ENCODE results near the gene DNM1. TPM values are rescaled to one million over a fixed set of nuclear protein-coding genes. Genes with fewer than 3 reads are reported as not detected.

DNM1 gene
- under 1 TPM; 0.30 to 0.40 TPM for total RNA-seq

GRCh38 chr9:128203024-128203706, at the start of gene DNM1:
TSS of gene DNM1 (plus strand) at chr9:128203379. CDS start at chr9:128203471, 92 bp downstream.
- H3K4me3 Mint-ChIP-seq, result peak within 1 kb of the TSS; percentile 46
- peaks cover 12% of the 10 kb centered on the region for H3K4me1 Mint-ChIP-seq
- peak within 1 kb of the TSS; percentile 37 for H3K27ac Mint-ChIP-seq
- no peaks in the 10 kb centered on the region for H3K9me3 Mint-ChIP-seq
- peaks cover 30% of the 10 kb centered on the region for H3K27me3 Mint-ChIP-seq
- H3K36me3 Mint-ChIP-seq (ENCODE audit: low read depth), result no peaks in the 10 kb centered on the region
- ChIA-PET POLR2A (no interaction called here), CTCF (no interaction called here)
- DNase-seq, result peak; percentile 77

- POLR2A ChIA-PET, result no interaction called here
- Mint-ChIP-seq H3K4me1 (peaks cover 2% of the 10 kb centered on the region), H3K27ac (no peak overlapping the region), H3K9me3 (no peaks in the 10 kb centered on the region), H3K27me3 (no peaks in the 10 kb centered on the region), H3K4me3 (no peak overlapping the region), H3K36me3 (ENCODE audit: low read depth) (no peaks in the 10 kb centered on the region)
- DNase-seq, result no peak
- CTCF ChIA-PET, result no interaction called here
Observed at GRCh38 chr9:128153947-128154695, 49.1 kb upstream of the DNM1 start.

GRCh38 chr9:128155736-128156500, 47.3 kb upstream of the DNM1 start:
- CTCF ChIA-PET, result interaction anchor here (1.5 kb wide), 1 partner anchor 206 kb away, joined by 3 read pairs; no protein-coding TSS in a partner anchor

GRCh38 chr9:128159522-128159783, 43.7 kb upstream of the DNM1 start:
- ChIA-PET POLR2A (interaction anchor here (0.8 to 3.7 kb wide), 8 partner anchors 13 to 212 kb away, joined by 3 to 20 read pairs (median 4); partner anchors contain the start of genes CIZ1, GOLGA2, PTGES2 and SWI5), CTCF (interaction anchor here (0.6 to 1.4 kb wide), 4 partner anchors 31 to 126 kb away, joined by 3 to 5 read pairs (median 3); no protein-coding TSS in a partner anchor)
- H3K4me1 Mint-ChIP-seq, result peaks cover 23% of the 10 kb centered on the region
- H3K27me3 Mint-ChIP-seq, result no peaks in the 10 kb centered on the region
- peak overlapping the region; percentile 69 for H3K4me3 Mint-ChIP-seq
- peak; percentile 67 for DNase-seq
- H3K9me3 Mint-ChIP-seq, result no peaks in the 10 kb centered on the region
- peak overlapping the region; percentile 80 for H3K27ac Mint-ChIP-seq
- peaks cover 18% of the 10 kb centered on the region for H3K36me3 Mint-ChIP-seq (ENCODE audit: low read depth)

More at GRCh38 chr9:128155736-128156500, 47.3 kb upstream of the DNM1 start:
- Mint-ChIP-seq H3K36me3 (ENCODE audit: low read depth) (no peaks in the 10 kb centered on the region), H3K4me1 (peaks cover 9% of the 10 kb centered on the region), H3K27ac (no peak overlapping the region), H3K27me3 (no peaks in the 10 kb centered on the region), H3K4me3 (no peak overlapping the region), H3K9me3 (no peaks in the 10 kb centered on the region)
- POLR2A ChIA-PET, result no interaction called here
- DNase-seq, result no peak

GRCh38 chr9:128159784-128160602, 43.2 kb upstream of the DNM1 start, which contains the start of gene BBLN:
TSS of gene BBLN (plus strand) at chr9:128160265. CDS start at chr9:128160408, 143 bp downstream.
- POLR2A ChIA-PET, result interaction anchor here (0.8 to 3.7 kb wide), 12 partner anchors 8 to 211 kb away, joined by 3 to 20 read pairs (median 4); partner anchors contain the start of genes CIZ1, GOLGA2, PTGES2 and SWI5
- Mint-ChIP-seq H3K4me1 (peaks cover 23% of the 10 kb centered on the region), H3K4me3 (peak within 1 kb of the TSS; percentile 78), H3K27ac (peak within 1 kb of the TSS; percentile 80), H3K9me3 (no peaks in the 10 kb centered on the region), H3K27me3 (no peaks in the 10 kb centered on the region), H3K36me3 (ENCODE audit: low read depth) (peaks cover 21% of the 10 kb centered on the region)
- peak; percentile 95 for DNase-seq
- CTCF ChIA-PET, result interaction anchor here (0.6 to 1.4 kb wide), 4 partner anchors 32 to 127 kb away, joined by 3 to 5 read pairs (median 3); no protein-coding TSS in a partner anchor

- Mint-ChIP-seq H3K27ac (peak overlapping the region; percentile 80), H3K4me3 (peak overlapping the region; percentile 78), H3K36me3 (ENCODE audit: low read depth) (peaks cover 21% of the 10 kb centered on the region), H3K27me3 (no peaks in the 10 kb centered on the region), H3K9me3 (no peaks in the 10 kb centered on the region), H3K4me1 (peaks cover 23% of the 10 kb centered on the region)
- POLR2A ChIA-PET, result interaction anchor here (0.6 to 3.7 kb wide), 8 partner anchors 9 to 479 kb away, joined by 3 to 20 read pairs (median 4); partner anchors contain the start of genes CIZ1 and PTGES2
- peak; percentile 49 for DNase-seq
- CTCF ChIA-PET, result interaction anchor here (0.5 to 1.0 kb wide), 5 partner anchors 10 to 190 kb away, joined by 3 to 5 read pairs (median 3); no protein-coding TSS in a partner anchor
Observed at GRCh38 chr9:128160603-128160987, 42.6 kb upstream of the DNM1 start.

- no peaks in the 10 kb centered on the region for H3K9me3 Mint-ChIP-seq
- DNase-seq, result no peak
- H3K4me1 Mint-ChIP-seq, result peaks cover 23% of the 10 kb centered on the region
- CTCF ChIA-PET, result interaction anchor here (0.5 to 1.0 kb wide), 5 partner anchors 9 to 191 kb away, joined by 3 to 5 read pairs (median 3); no protein-coding TSS in a partner anchor
- H3K4me3 Mint-ChIP-seq, result peak overlapping the region; percentile 78
- peak overlapping the region; percentile 80 for H3K27ac Mint-ChIP-seq
- peaks cover 26% of the 10 kb centered on the region for H3K36me3 Mint-ChIP-seq (ENCODE audit: low read depth)
- POLR2A ChIA-PET, result interaction anchor here (0.6 to 3.7 kb wide), 7 partner anchors 9 to 478 kb away, joined by 3 to 20 read pairs (median 5); partner anchors contain the start of genes CIZ1 and PTGES2
- H3K27me3 Mint-ChIP-seq, result no peaks in the 10 kb centered on the region
Observed at GRCh38 chr9:128161215-128161902, 41.8 kb upstream of the DNM1 start.

- Mint-ChIP-seq H3K4me1 (peaks cover 23% of the 10 kb centered on the region), H3K9me3 (no peaks in the 10 kb centered on the region), H3K36me3 (ENCODE audit: low read depth) (peaks cover 34% of the 10 kb centered on the region), H3K4me3 (no peak overlapping the region), H3K27ac (no peak overlapping the region), H3K27me3 (no peaks in the 10 kb centered on the region)
- DNase-seq, result no peak
- ChIA-PET CTCF (no interaction called here), POLR2A (interaction anchor here (3.7 kb wide), 1 partner anchor 28 kb away, joined by 20 read pairs; the partner anchor contains the start of gene CIZ1)
Observed at GRCh38 chr9:128162215-128163026, 40.8 kb upstream of the DNM1 start.

- ChIA-PET CTCF (no interaction called here), POLR2A (interaction anchor here (1.2 kb wide), 1 partner anchor 27 kb away, joined by 4 read pairs; no protein-coding TSS in a partner anchor)
- Mint-ChIP-seq H3K4me3 (no peak overlapping the region), H3K36me3 (ENCODE audit: low read depth) (peaks cover 34% of the 10 kb centered on the region), H3K27ac (no peak overlapping the region), H3K27me3 (no peaks in the 10 kb centered on the region), H3K9me3 (no peaks in the 10 kb centered on the region), H3K4me1 (peaks cover 23% of the 10 kb centered on the region)
- DNase-seq, result no peak
Observed at GRCh38 chr9:128163027-128163515, 40.1 kb upstream of the DNM1 start.

- POLR2A ChIA-PET, result interaction anchor here (1.2 kb wide), 1 partner anchor 27 kb away, joined by 4 read pairs; no protein-coding TSS in a partner anchor
- CTCF ChIA-PET, result no interaction called here
- Mint-ChIP-seq H3K27ac (no peak overlapping the region), H3K4me1 (peaks cover 23% of the 10 kb centered on the region), H3K27me3 (no peaks in the 10 kb centered on the region), H3K36me3 (ENCODE audit: low read depth) (peaks cover 37% of the 10 kb centered on the region), H3K9me3 (no peaks in the 10 kb centered on the region), H3K4me3 (no peak overlapping the region)
- DNase-seq, result no peak
Observed at GRCh38 chr9:128163523-128164306, 39.5 kb upstream of the DNM1 start.

Data from activated CD4-positive, alpha-beta memory T cell treated with anti-CD3 and anti-CD28 coated beads, Interleukin-2, amount 10 ng/mL, durations not matched to agents 7 days and 5 days (primary cell).